ENCODE data around the gene HAAO. TPM values are rescaled to one million over a fixed set of nuclear protein-coding genes. Genes with fewer than 3 reads are reported as not detected.

The HAAO gene
- polyA plus RNA-seq, 1 experiment = 0.54 TPM

GRCh38 chr2:42797281-42797680, 4.9 kb upstream of the HAAO start:
- H3K4me3 ChIP-seq (ENCODE audit: low read depth, low read length) = no peak overlapping the region
- ChIA-PET POLR2A (no interaction called here), CTCF (no interaction called here)
- DNase-seq (ENCODE audit: low read depth) = no peak
- no peaks in the 10 kb centered on the region for H3K36me3 ChIP-seq (ENCODE audit: control insufficient read depth, insufficient read depth, low read length)
- TF ChIP-seq CTCF (IDR thresholded peaks at IDR 0.05; ENCODE audit: insufficient read depth, low read depth, low read length) = no peak
- H3K27me3 ChIP-seq (ENCODE audit: control insufficient read depth, insufficient read depth, low read length) = peaks cover 9% of the 10 kb centered on the region

- Histone ChIP-seq H3K27me3 (ENCODE audit: control insufficient read depth, insufficient read depth, low read length) (peaks cover 11% of the 10 kb centered on the region), H3K4me3 (ENCODE audit: low read depth, low read length) (no peak overlapping the region), H3K36me3 (ENCODE audit: control insufficient read depth, insufficient read depth, low read length) (no peaks in the 10 kb centered on the region)
- DNase-seq (ENCODE audit: low read depth) = no peak
- ChIA-PET CTCF (interaction anchor here (0.7 kb wide), 1 partner anchor 39 kb away, joined by 3 read pairs; no protein-coding TSS in a partner anchor), POLR2A (interaction anchor here (0.6 kb wide), 1 partner anchor 256 kb away, joined by 6 read pairs; no protein-coding TSS in a partner anchor)
- no peak for TF ChIP-seq CTCF (IDR thresholded peaks at IDR 0.05; ENCODE audit: insufficient read depth, low read depth, low read length)
Observed at GRCh38 chr2:42796427-42797248, 4.3 kb upstream of the HAAO start.

- CTCF ChIA-PET = interaction anchor here (0.7 kb wide), 2 partner anchors 37 to 38 kb away, joined by 3 read pairs; no protein-coding TSS in a partner anchor
- no peak for TF ChIP-seq CTCF (IDR thresholded peaks at IDR 0.05; ENCODE audit: insufficient read depth, low read depth, low read length)
- no peak for DNase-seq (ENCODE audit: low read depth)
- no peaks in the 10 kb centered on the region for H3K36me3 ChIP-seq (ENCODE audit: control insufficient read depth, insufficient read depth, low read length)
- H3K4me3 ChIP-seq (ENCODE audit: low read depth, low read length) = no peak overlapping the region
- peaks cover 12% of the 10 kb centered on the region for H3K27me3 ChIP-seq (ENCODE audit: control insufficient read depth, insufficient read depth, low read length)
- POLR2A ChIA-PET = no interaction called here
Observed at GRCh38 chr2:42795841-42796301, 3.5 kb upstream of the HAAO start.

- Histone ChIP-seq H3K4me3 (ENCODE audit: low read depth, low read length) (no peak overlapping the region), H3K36me3 (ENCODE audit: control insufficient read depth, insufficient read depth, low read length) (no peaks in the 10 kb centered on the region), H3K27me3 (ENCODE audit: control insufficient read depth, insufficient read depth, low read length) (peaks cover 12% of the 10 kb centered on the region)
- ChIA-PET CTCF (interaction anchor here (0.7 to 1.3 kb wide), 5 partner anchors 12 to 846 kb away, joined by 3 to 5 read pairs (median 3); partner anchors contain the start of gene OXER1), POLR2A (no interaction called here)
- DNase-seq (ENCODE audit: low read depth) = no peak
- TF ChIP-seq CTCF (IDR thresholded peaks at IDR 0.05; ENCODE audit: insufficient read depth, low read depth, low read length) = no peak
Observed at GRCh38 chr2:42795275-42795674, 2.9 kb upstream of the HAAO start.

GRCh38 chr2:42794271-42795046, 2.1 kb upstream of the HAAO start:
- H3K27me3 ChIP-seq (ENCODE audit: control insufficient read depth, insufficient read depth, low read length) = peaks cover 12% of the 10 kb centered on the region
- H3K4me3 ChIP-seq (ENCODE audit: low read depth, low read length) = no peak overlapping the region
- ChIA-PET CTCF (interaction anchor here (0.6 to 1.3 kb wide), 6 partner anchors 12 to 847 kb away, joined by 3 to 5 read pairs (median 3); partner anchors contain the start of gene OXER1), POLR2A (no interaction called here)
- no peak for DNase-seq (ENCODE audit: low read depth)
- peak; percentile 60 for TF ChIP-seq CTCF (IDR thresholded peaks at IDR 0.05; ENCODE audit: insufficient read depth, low read depth, low read length)
- H3K36me3 ChIP-seq (ENCODE audit: control insufficient read depth, insufficient read depth, low read length) = no peaks in the 10 kb centered on the region

Measured in BJ (cell line).